GM10847 (cell line): ENCODE results near the gene MAP2K3.

Experiments used
- POLR2A ChIP-seq: IDR thresholded peaks from 2 replicates; pipeline ENCODE4 v1.6.1; 2011; ENCODE audit not compliant: insufficient read length; ENCODE audit errors: extremely low read depth

Gene MAP2K3

GRCh38 chr17:21318439-21318838 lies 33.9 kb downstream of the MAP2K3 start:
- TF ChIP-seq POLR2A = no peak

- no peak for TF ChIP-seq POLR2A
Measured at GRCh38 chr17:21330436-21331160, 46.1 kb downstream of the MAP2K3 start.

DNA sequence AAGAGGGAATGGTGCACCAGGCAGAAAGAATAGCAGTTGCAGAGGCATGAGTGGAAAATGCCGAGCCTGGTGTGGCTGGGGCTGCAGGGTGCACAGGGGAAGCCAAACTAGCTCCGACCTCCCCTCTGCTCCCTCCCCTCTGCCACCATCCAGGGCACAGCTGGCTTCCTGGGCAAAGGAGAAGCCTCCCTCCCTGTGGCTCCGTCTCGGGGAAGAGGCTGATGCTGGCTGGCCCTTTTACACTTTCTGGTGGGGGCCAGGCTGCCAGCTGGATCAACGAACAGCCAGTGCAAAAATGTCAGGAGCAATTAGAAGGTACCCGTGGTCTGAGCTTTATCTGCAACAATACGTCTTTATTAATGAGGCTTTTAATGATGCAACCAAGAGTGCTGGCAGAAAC lies 54.5 kb downstream of the MAP2K3 start:
- TF ChIP-seq POLR2A = no peak

DNA sequence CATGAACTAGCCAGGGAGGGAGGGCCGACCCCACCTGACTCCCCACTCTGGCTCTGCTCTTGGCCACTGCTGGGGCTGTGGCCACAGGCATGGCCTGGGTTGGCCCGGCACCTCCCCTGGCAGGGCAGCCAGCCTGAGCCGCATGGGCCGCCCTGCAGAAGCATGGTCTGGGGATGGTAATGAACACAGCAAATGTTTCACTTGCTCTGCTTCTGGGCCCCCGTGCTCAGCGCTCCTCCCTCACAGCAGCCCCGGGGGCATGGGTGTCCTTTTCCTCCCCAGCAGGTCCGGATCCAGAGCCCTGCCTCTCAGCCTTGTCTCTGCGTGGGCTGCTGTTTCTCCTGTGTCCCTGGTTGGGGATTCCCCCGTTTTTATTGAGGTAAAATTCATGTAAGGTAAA lies 60.7 kb downstream of the MAP2K3 start:
- no peak for TF ChIP-seq POLR2A

GRCh38 chr17:21351366-21352065 lies 67.0 kb downstream of the MAP2K3 start:
- TF ChIP-seq POLR2A = no peak

DNA sequence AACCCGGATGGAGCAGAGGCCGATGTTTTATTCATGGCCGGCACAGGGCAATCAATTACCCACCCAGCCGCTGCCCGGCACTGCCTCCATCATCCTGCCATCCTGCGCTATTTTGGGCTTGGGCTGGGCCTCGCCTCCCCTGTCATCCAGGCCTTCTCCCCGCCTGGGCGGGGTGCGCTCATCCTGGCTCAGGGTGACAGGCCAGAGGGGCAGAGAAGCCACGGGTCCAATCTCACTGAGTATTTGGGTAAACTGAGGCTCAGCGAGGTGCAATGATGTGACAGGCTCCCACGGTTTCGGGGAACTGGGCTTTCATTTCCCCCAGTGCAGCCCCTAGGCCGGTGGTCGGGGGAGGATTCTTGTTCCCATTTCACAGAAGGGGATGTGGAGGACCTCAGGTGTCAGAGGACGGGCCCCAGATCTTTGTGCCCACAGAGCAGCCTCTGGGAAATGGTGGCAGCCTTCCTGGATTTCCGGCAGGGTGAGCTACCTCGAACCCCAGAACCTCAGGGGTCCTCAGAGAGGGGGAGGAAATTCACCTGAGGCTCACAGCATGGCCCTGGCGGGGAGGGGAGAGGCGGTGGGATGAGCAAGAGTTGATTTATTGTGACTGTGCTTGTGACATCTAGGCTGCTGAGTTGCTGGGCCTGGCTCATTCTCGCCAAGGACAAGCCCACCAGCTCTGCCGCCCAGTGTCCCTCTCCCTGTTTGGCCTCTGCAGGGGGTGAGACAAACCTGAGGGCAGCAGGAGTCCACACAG lies 67.9 kb downstream of the MAP2K3 start:
- no peak for TF ChIP-seq POLR2A

- TF ChIP-seq POLR2A = no peak
Measured at GRCh38 chr17:21352981-21353265, 68.4 kb downstream of the MAP2K3 start.

GRCh38 chr17:21353326-21354010 lies 69.0 kb downstream of the MAP2K3 start:
- no peak for TF ChIP-seq POLR2A

GRCh38 chr17:21354796-21355385 lies 70.4 kb downstream of the MAP2K3 start:
- no peak for TF ChIP-seq POLR2A

GRCh38 chr17:21355586-21355985 lies 71.1 kb downstream of the MAP2K3 start:
- no peak for TF ChIP-seq POLR2A

DNA sequence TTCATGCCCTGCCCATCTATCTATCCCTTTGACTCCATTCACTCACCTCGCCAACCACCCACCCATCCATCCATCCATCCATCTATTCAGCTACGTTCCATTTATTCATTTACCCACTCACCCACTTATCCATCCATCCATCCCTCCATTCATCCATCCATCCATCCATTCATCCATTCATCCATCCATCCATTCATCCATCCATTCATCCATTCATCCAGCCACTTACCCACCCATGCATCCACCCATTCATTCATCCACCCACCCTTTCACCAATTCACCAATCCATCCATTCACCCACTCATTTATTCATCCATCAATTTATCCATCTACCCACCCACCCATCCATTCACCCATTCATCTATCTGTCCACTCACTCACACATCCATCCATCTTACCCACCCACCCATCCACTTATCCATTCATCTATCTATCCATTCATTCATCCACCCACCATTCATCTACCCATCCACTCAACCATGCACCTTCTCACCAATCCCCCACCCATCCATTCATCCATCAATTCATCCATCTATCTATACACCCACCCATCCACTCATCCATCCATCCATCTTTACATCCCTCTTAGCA lies 72.1 kb downstream of the MAP2K3 start:
- TF ChIP-seq POLR2A = no peak

- TF ChIP-seq POLR2A = no peak
Measured at GRCh38 chr17:21357281-21357680, 72.8 kb downstream of the MAP2K3 start.

- no peak for TF ChIP-seq POLR2A
Measured at GRCh38 chr17:21357696-21358656, 73.5 kb downstream of the MAP2K3 start.
